ENCODE data around the gene SAP30.

Gene SAP30

DNA sequence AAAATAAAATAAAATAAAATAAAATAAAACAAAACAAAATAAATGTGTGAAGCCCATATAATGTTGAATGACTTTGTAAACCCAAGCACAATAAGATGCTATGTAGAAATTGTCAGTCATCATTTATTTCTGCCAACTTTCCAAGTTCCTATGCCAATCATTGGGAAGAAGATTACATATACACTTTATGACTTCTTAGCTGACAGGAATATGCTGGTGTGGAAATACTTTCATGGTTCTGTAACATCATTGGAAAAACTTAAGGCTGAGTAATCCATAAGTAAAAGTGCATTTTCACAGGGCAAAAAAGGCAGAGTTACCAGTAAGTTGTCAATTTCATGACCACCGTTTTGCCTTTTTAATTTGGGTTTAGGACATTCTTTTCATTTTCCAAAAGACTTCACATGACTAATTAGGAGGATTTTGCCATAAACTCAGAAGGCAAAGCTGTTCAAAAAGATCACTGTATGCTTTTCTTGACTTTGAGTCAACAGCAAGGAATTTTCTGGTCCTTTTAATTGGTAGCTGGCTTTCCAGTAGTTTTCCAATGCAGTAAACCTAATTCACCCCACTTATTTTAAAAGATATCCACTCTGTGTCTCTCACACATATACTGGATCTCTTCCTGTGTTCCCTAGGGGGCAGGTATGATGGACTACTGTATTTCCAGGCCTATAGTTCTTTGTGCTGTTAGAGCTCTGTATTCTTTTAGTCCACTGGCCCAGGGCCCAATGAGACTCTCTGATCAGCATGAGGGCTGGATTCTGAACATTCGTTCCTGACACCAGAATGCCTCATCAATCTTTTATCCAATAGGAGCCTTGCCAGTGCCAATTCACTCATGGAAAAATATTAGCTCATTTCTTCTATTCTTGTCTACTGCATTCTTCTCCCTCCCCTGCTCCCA lies 54.4 kb downstream of the SAP30 start:
- no peaks in the 10 kb centered on the region for H3K36me3 ChIP-seq (replicated peaks; ENCODE audit: low read depth, low read length)

GRCh38 chr4:173426064-173426463 lies 55.3 kb downstream of the SAP30 start:
- no peak overlapping the region for H3K4me3 ChIP-seq (ENCODE audit: low read length)
- no peak overlapping the region for H3K9ac ChIP-seq (ENCODE audit: low read length)
- no peaks in the 10 kb centered on the region for H4K20me1 ChIP-seq (ENCODE audit: insufficient read depth, low read length)
- H3K4me1 ChIP-seq (ENCODE audit: low read length): no peaks in the 10 kb centered on the region
- H3K27ac ChIP-seq (ENCODE audit: low read length): no peak overlapping the region
- no peak overlapping the region for H3K4me2 ChIP-seq (ENCODE audit: low read length)
- no peaks in the 10 kb centered on the region for H3K36me3 ChIP-seq (replicated peaks; ENCODE audit: low read depth, low read length)
- H3K9me3 ChIP-seq (ENCODE audit: insufficient read depth, low read length): no peaks in the 10 kb centered on the region
- H3K27me3 ChIP-seq (ENCODE audit: low read depth, low read length): no peaks in the 10 kb centered on the region
- TF ChIP-seq, protein P1, sequence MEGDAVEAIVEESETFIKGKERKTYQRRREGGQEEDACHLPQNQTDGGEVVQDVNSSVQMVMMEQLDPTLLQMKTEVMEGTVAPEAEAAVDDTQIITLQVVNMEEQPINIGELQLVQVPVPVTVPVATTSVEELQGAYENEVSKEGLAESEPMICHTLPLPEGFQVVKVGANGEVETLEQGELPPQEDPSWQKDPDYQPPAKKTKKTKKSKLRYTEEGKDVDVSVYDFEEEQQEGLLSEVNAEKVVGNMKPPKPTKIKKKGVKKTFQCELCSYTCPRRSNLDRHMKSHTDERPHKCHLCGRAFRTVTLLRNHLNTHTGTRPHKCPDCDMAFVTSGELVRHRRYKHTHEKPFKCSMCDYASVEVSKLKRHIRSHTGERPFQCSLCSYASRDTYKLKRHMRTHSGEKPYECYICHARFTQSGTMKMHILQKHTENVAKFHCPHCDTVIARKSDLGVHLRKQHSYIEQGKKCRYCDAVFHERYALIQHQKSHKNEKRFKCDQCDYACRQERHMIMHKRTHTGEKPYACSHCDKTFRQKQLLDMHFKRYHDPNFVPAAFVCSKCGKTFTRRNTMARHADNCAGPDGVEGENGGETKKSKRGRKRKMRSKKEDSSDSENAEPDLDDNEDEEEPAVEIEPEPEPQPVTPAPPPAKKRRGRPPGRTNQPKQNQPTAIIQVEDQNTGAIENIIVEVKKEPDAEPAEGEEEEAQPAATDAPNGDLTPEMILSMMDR (IDR thresholded peaks at IDR 0.05; ENCODE audit: low read depth, low read length): no peak
- no peak for TF ChIP-seq EZH2phosphoT487 (IDR thresholded peaks at IDR 0.05; ENCODE audit: low read depth)
- H3K79me2 ChIP-seq (ENCODE audit: low read length): no peaks in the 10 kb centered on the region
- no peak overlapping the region for H2AFZ ChIP-seq (ENCODE audit: low read depth, low read length)

More for the DNA sequence above, 54.4 kb downstream of the SAP30 start:
- Histone ChIP-seq H2AFZ (ENCODE audit: low read depth, low read length) (no peak overlapping the region), H3K9me3 (ENCODE audit: insufficient read depth, low read length) (no peaks in the 10 kb centered on the region), H3K4me1 (ENCODE audit: low read length) (no peaks in the 10 kb centered on the region), H3K79me2 (ENCODE audit: low read length) (no peaks in the 10 kb centered on the region), H3K9ac (ENCODE audit: low read length) (no peak overlapping the region), H3K27ac (ENCODE audit: low read length) (no peak overlapping the region), H3K27me3 (ENCODE audit: low read depth, low read length) (no peaks in the 10 kb centered on the region), H4K20me1 (ENCODE audit: insufficient read depth, low read length) (no peaks in the 10 kb centered on the region), H3K4me3 (ENCODE audit: low read length) (no peak overlapping the region), H3K4me2 (ENCODE audit: low read length) (no peak overlapping the region)
- no peak for TF ChIP-seq EZH2phosphoT487 (IDR thresholded peaks at IDR 0.05; ENCODE audit: low read depth)
- TF ChIP-seq, protein P1 (IDR thresholded peaks at IDR 0.05; ENCODE audit: low read depth, low read length): no peak

All from OCI-LY3 (cell line).